BJ (cell line): Measurements from ENCODE around the gene C1QL3. TPM values are rescaled to one million over a fixed set of nuclear protein-coding genes. Genes with fewer than 3 reads are reported as not detected.

Experiments
- CTCF ChIA-PET: fragments of 350-600 bp; formaldehyde crosslinking; extraction: SDS; loops from one replicate; lab custom pipeline; 2021; ENCODE audit warnings: antibody characterized with exemption, inconsistent platforms; lab: Yijun Ruan, JAX
- POLR2A ChIA-PET: fragments of 300-600 bp; sonication (Branson Sonifier 250); formaldehyde crosslinking; extraction: SDS; loops from one replicate; lab custom pipeline; 2021; ENCODE audit warnings: antibody characterized with exemption; lab: Charles Lee
- DNase-seq: peaks from one replicate; pipeline ENCODE4 v3.0.0-alpha.2; 2011; ENCODE audit warnings: low read depth
- H3K27me3 ChIP-seq: 2 replicates; pipeline ENCODE4 v1.6.0; 2011; ENCODE audit warnings: low read length; ENCODE audit not compliant: control insufficient read depth, insufficient read depth
- H3K36me3 ChIP-seq: 2 replicates; pipeline ENCODE4 v1.5.1; 2011; ENCODE audit warnings: low read length; ENCODE audit not compliant: control insufficient read depth, insufficient read depth
- H3K4me3 ChIP-seq: 2 replicates; pipeline ENCODE4 v1.5.1; 2011; ENCODE audit warnings: low read depth, mild to moderate bottlenecking, control low read depth, low read length
- CTCF ChIP-seq: IDR thresholded peaks from 2 replicates; pipeline ENCODE4 v1.5.1; 2011; ENCODE audit warnings: low read depth, mild to moderate bottlenecking, control low read depth, inconsistent platforms, low read length, moderate library complexity; ENCODE audit not compliant: insufficient read depth
- polyA plus RNA-seq: library from polyadenylated mRNA; depleted of rRNA; stranded (reverse); fragments of >200 nt; gene quantifications from 2 replicates; pipeline ENCODE4 v1.2.3, GENCODE V29; 2011; rRNA removed
- small RNA-seq: library from RNA; depleted of rRNA; stranded (forward); fragments of <200 nt; gene quantifications from one replicate; pipeline ENCODE3, GENCODE V24; 2012; ENCODE audit warnings: low replicate concordance, low read depth; ENCODE audit not compliant: insufficient read length

Gene C1QL3
- polyA plus RNA-seq, 1 experiment = not detected

- TF ChIP-seq CTCF = no peak
- ChIA-PET POLR2A (no interaction called here), CTCF (interaction anchor here (0.6 kb wide), 1 partner anchor 414 kb away, joined by 3 read pairs; no protein-coding TSS in a partner anchor)
- H3K4me3 ChIP-seq = no peak overlapping the region
- DNase-seq = no peak
- no peaks in the 10 kb centered on the region for H3K27me3 ChIP-seq
- no peaks in the 10 kb centered on the region for H3K36me3 ChIP-seq
Observed at GRCh38 chr10:16466001-16466400, 55.7 kb downstream of the C1QL3 start.

Small RNA genes within 50 kb of the gene (small RNA-seq; reads per million reads assigned to genes)
- gene RNU2-18P = not detected

Other genes starting within 250 kb of the C1QL3 start
- 9.3 and 15.2 TPM in 2 replicates for gene PTER, start 84.9 kb downstream of the C1QL3 start, polyA plus RNA-seq